ENCODE results near the gene DRD1.
"Not testable (repeated sequence)": the region's sequence is repeated elsewhere in the genome, so short reads cannot be mapped to it uniquely, and the experiment has no call there.

DNA sequence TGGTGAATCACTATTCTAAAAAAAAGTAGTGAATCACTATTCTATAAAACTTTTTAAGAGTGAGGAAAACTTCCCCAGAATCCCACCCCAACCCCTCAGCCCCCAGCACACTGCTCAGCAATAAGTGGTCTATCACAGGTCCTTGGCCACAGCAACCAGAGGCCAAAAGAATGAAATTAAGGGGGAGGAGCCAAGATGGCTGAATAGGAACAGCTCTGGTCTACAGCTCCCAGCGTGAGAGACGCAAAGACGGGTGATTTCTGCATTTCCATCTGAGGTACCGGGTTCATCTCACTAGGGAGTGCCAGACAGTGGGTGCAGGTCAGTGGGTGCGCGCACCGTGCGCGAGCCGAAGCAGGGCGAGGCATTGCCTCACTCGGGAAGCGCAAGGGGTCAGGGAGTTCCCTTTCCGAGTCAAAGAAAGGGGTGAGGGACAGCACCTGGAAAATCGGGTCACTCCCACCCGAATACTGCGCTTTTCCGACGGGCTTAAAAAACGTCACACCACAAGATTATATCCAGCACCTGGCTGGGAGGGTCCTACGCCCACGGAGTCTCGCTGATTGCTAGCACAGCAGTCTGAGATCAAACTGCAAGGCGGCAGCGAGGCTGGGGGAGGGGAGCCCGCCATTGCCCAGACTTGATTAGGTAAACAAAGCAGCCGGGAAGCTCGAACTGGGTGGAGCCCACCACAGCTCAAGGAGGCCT, 46.2 kb downstream of the DRD1 start:
- TF ChIP-seq, protein P1, sequence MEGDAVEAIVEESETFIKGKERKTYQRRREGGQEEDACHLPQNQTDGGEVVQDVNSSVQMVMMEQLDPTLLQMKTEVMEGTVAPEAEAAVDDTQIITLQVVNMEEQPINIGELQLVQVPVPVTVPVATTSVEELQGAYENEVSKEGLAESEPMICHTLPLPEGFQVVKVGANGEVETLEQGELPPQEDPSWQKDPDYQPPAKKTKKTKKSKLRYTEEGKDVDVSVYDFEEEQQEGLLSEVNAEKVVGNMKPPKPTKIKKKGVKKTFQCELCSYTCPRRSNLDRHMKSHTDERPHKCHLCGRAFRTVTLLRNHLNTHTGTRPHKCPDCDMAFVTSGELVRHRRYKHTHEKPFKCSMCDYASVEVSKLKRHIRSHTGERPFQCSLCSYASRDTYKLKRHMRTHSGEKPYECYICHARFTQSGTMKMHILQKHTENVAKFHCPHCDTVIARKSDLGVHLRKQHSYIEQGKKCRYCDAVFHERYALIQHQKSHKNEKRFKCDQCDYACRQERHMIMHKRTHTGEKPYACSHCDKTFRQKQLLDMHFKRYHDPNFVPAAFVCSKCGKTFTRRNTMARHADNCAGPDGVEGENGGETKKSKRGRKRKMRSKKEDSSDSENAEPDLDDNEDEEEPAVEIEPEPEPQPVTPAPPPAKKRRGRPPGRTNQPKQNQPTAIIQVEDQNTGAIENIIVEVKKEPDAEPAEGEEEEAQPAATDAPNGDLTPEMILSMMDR (IDR thresholded peaks at IDR 0.05) = not testable (repeated sequence)
- not testable (repeated sequence) for TF ChIP-seq POLR2A, POLR2AphosphoS5 (IDR thresholded peaks at IDR 0.05)

Measured in upper lobe of left lung (tissue), 4 donors.